MCF 10A (cell line): ENCODE data around the gene PNPLA2. TPM values are rescaled to one million over a fixed set of nuclear protein-coding genes. Genes with fewer than 3 reads are reported as not detected.

Experiments
- BruUV-seq: library from RNA; stranded (reverse); fragments of 400-500 nt; replicated peaks from 2 replicates; lab custom pipeline; 2021; lab: Mats Ljungman, UMichigan
- CTCF ChIA-PET: fragments of 300-600 bp; sonication (Branson Sonifier 250); formaldehyde crosslinking; extraction: SDS; loops from one replicate; lab custom pipeline; 2021; ENCODE audit warnings: antibody characterized with exemption, inconsistent platforms; lab: Yijun Ruan, JAX
- POLR2A ChIA-PET: fragments of 300-600, 350-650 bp; sonication (Branson Sonifier 250); formaldehyde crosslinking; extraction: SDS; loops from one replicate; lab custom pipeline; 2020; ENCODE audit warnings: antibody characterized with exemption, inconsistent platforms; lab: Yijun Ruan, JAX
- DNase-seq: peaks from one replicate; pipeline ENCODE4 v3.0.0-alpha.2; 2018; ENCODE audit not compliant: unreplicated experiment
- H3K27ac Mint-ChIP-seq: one replicate; pipeline ENCODE4 v1.8.0; 2022; ENCODE audit warnings: mild to moderate bottlenecking, low read depth, mixed read lengths; ENCODE audit not compliant: unreplicated experiment
- H3K27me3 Mint-ChIP-seq: one replicate; pipeline ENCODE4 v1.8.0; 2022; ENCODE audit warnings: mixed read lengths; ENCODE audit not compliant: insufficient read depth, unreplicated experiment
- H3K36me3 Mint-ChIP-seq: one replicate; pipeline ENCODE4 v1.8.0; 2022; ENCODE audit warnings: mild to moderate bottlenecking, moderate library complexity, mixed read lengths; ENCODE audit not compliant: insufficient read depth, unreplicated experiment
- H3K4me1 Mint-ChIP-seq: one replicate; pipeline ENCODE4 v1.8.0; 2022; ENCODE audit warnings: mixed read lengths; ENCODE audit not compliant: insufficient read depth, unreplicated experiment
- H3K4me3 Mint-ChIP-seq: one replicate; pipeline ENCODE4 v1.8.0; 2022; ENCODE audit warnings: mild to moderate bottlenecking, moderate library complexity, mixed read lengths; ENCODE audit not compliant: unreplicated experiment
- H3K9me3 Mint-ChIP-seq: one replicate; pipeline ENCODE4 v1.8.0; 2022; ENCODE audit warnings: mixed read lengths; ENCODE audit not compliant: unreplicated experiment
- CTCF ChIP-seq: fragments of 200-600 bp; IDR thresholded peaks from one replicate; pipeline ENCODE4 v1.8.0; 2022; ENCODE audit warnings: antibody characterized with exemption, mild to moderate bottlenecking; ENCODE audit not compliant: unreplicated experiment
- intact Hi-C: fragments of 100-400 bp; cut with micrococcal nuclease; formaldehyde crosslinking; loops from 2 replicates; pipeline ENCODE4 v1.14.1; 2022
- total RNA-seq: library from RNA; stranded (reverse); gene quantifications from 2 replicates; pipeline ENCODE4 v1.2.3, GENCODE V29; 2022

Gene PNPLA2
- total RNA-seq, 1 experiment from 2014 or later: 112 TPM

- no TSS peak for BruUV-seq
- CTCF ChIA-PET: no interaction called here
- Mint-ChIP-seq H3K4me1 (no peaks in the 10 kb centered on the region), H3K4me3 (no peak overlapping the region), H3K36me3 (peaks cover 40% of the 10 kb centered on the region), H3K27ac (no peak overlapping the region), H3K27me3 (no peaks in the 10 kb centered on the region), H3K9me3 (no peaks in the 10 kb centered on the region)
- TF ChIP-seq CTCF: no peak
- intact Hi-C loops: no loop called here
- POLR2A ChIA-PET: interaction anchor here (1.2 to 1.4 kb wide), 2 partner anchors 14 kb away, joined by 3 to 4 read pairs; no protein-coding TSS in a partner anchor
- no peak for DNase-seq
Observed at GRCh38 chr11:860234-861104, 41.8 kb downstream of the PNPLA2 start.

GRCh38 chr11:861105-861479 is 42.4 kb downstream of the PNPLA2 start:
- Mint-ChIP-seq H3K9me3 (no peaks in the 10 kb centered on the region), H3K27me3 (no peaks in the 10 kb centered on the region), H3K27ac (no peak overlapping the region), H3K4me3 (no peak overlapping the region), H3K4me1 (no peaks in the 10 kb centered on the region), H3K36me3 (peaks cover 46% of the 10 kb centered on the region)
- BruUV-seq: no TSS peak
- TF ChIP-seq CTCF: no peak
- ChIA-PET CTCF (no interaction called here), POLR2A (interaction anchor here (1.2 to 1.4 kb wide), 2 partner anchors 15 to 34 kb away, joined by 3 to 4 read pairs; no protein-coding TSS in a partner anchor)
- intact Hi-C loops: no loop called here
- no peak for DNase-seq

GRCh38 chr11:862081-862661 is 43.5 kb downstream of the PNPLA2 start:
- POLR2A ChIA-PET: interaction anchor here (1.0 to 1.4 kb wide), 2 partner anchors 16 to 33 kb away, joined by 4 to 6 read pairs; no protein-coding TSS in a partner anchor
- Mint-ChIP-seq H3K36me3 (peaks cover 57% of the 10 kb centered on the region), H3K4me3 (no peak overlapping the region), H3K27ac (no peak overlapping the region), H3K27me3 (no peaks in the 10 kb centered on the region), H3K4me1 (no peaks in the 10 kb centered on the region), H3K9me3 (no peaks in the 10 kb centered on the region)
- TF ChIP-seq CTCF: no peak
- DNase-seq: no peak
- BruUV-seq: no TSS peak
- CTCF ChIA-PET: interaction anchor here (1.4 kb wide), 1 partner anchor 14 kb away, joined by 4 read pairs; no protein-coding TSS in a partner anchor
- intact Hi-C loops: no loop called here

- ChIA-PET CTCF (interaction anchor here (1.4 kb wide), 1 partner anchor 14 kb away, joined by 4 read pairs; no protein-coding TSS in a partner anchor), POLR2A (interaction anchor here (1.0 kb wide), 1 partner anchor 17 kb away, joined by 6 read pairs; no protein-coding TSS in a partner anchor)
- intact Hi-C loops: no loop called here
- no peak for DNase-seq
- Mint-ChIP-seq H3K27ac (no peak overlapping the region), H3K36me3 (peaks cover 62% of the 10 kb centered on the region), H3K4me3 (no peak overlapping the region), H3K4me1 (no peaks in the 10 kb centered on the region), H3K9me3 (no peaks in the 10 kb centered on the region), H3K27me3 (no peaks in the 10 kb centered on the region)
- no peak for TF ChIP-seq CTCF
- BruUV-seq: no TSS peak
Observed at GRCh38 chr11:862696-863022, 43.9 kb downstream of the PNPLA2 start.
